Frontal cortex (tissue), 4 donors: ENCODE results near the gene TNRC6C. TPM values are rescaled to one million over a fixed set of nuclear protein-coding genes. Genes with fewer than 3 reads are reported as not detected.
"Not testable (repeated sequence)": the region's sequence is repeated elsewhere in the genome, so short reads cannot be mapped to it uniquely, and the experiment has no call there.

Experiments used
- DNase-seq, 2 donors: peaks; one replicate each; pipeline ENCODE4 v3.0.0; 2012; ENCODE audit warnings: low spot score in 2 of 2
- FAIRE-seq: peaks from 2 replicates; lab custom pipeline; 2012; peaks lifted over from hg19 to GRCh38; lab: Jason Lieb, UNC
- total RNA-seq: library from RNA; depleted of rRNA; stranded (reverse); fragments of >200 nt; gene quantifications from one replicate; pipeline ENCODE4 v1.2.3, GENCODE V29; 2014
- donor health status: control.
- donor health status: control.
- donor health status: control.

The TNRC6C gene
- total RNA-seq, 1 donor from 2014 or later: 26.9 TPM

- DNase-seq: no peak
- no peak for FAIRE-seq
These were observed 29.3 kb upstream of the TNRC6C start for GRCh38 chr17:77929180-77929564.

- FAIRE-seq (no peak), DNase-seq (no peak)
These were observed 28.5 kb upstream of the TNRC6C start for GRCh38 chr17:77929871-77930436.

GRCh38 chr17:77930780-77931768 is 27.4 kb upstream of the TNRC6C start:
- DNase-seq: no peak
- no peak for FAIRE-seq

- FAIRE-seq (no peak), DNase-seq (no peak)
These were observed 24.6 kb upstream of the TNRC6C start for GRCh38 chr17:77933777-77934398.

- FAIRE-seq: no peak
- no peak for DNase-seq
These were observed 23.4 kb upstream of the TNRC6C start for GRCh38 chr17:77935121-77935571.

GRCh38 chr17:77935744-77936143 is 22.8 kb upstream of the TNRC6C start:
- not testable (repeated sequence) for DNase-seq, FAIRE-seq

- no peak for DNase-seq
- no peak for FAIRE-seq
These were observed 21.6 kb upstream of the TNRC6C start for GRCh38 chr17:77936881-77937280.

GRCh38 chr17:77941004-77941403 is 17.5 kb upstream of the TNRC6C start:
- DNase-seq: no peak
- no peak for FAIRE-seq

- FAIRE-seq: peak; percentile 88
- peak; percentile 60 to 68 for DNase-seq
These were observed 16.2 kb upstream of the TNRC6C start for GRCh38 chr17:77942112-77942988.

GRCh38 chr17:77943971-77944370 is 14.5 kb upstream of the TNRC6C start:
- FAIRE-seq (no peak), DNase-seq (no peak)

GRCh38 chr17:77944390-77945222 is 13.9 kb upstream of the TNRC6C start:
- no peak for DNase-seq
- no peak for FAIRE-seq

GRCh38 chr17:77946900-77947645 is 11.4 kb upstream of the TNRC6C start:
- no peak for DNase-seq
- FAIRE-seq: no peak

- no peak for FAIRE-seq
- no peak for DNase-seq
These were observed 9.8 kb upstream of the TNRC6C start for GRCh38 chr17:77948690-77949114.

GRCh38 chr17:77951123-77951522 is 7.4 kb upstream of the TNRC6C start:
- DNase-seq (no peak), FAIRE-seq (no peak)

- FAIRE-seq (no peak), DNase-seq (no peak)
These were observed 6.1 kb upstream of the TNRC6C start for GRCh38 chr17:77952368-77952767.

GRCh38 chr17:77957235-77957856 is 1.2 kb upstream of the TNRC6C start:
- no peak for DNase-seq
- no peak for FAIRE-seq

- FAIRE-seq (no peak), DNase-seq (no peak)
These were observed 218 bp downstream of the TNRC6C start for GRCh38 chr17:77958716-77959125.
